LNCAP (cell line): Measurements from ENCODE around the gene ELAC2.

Experiments used
- CTCF ChIP-seq: fragments of 450-650 bp; IDR thresholded peaks from 2 replicates; pipeline ENCODE4 v1.5.1; 2017; ENCODE audit warnings: mild to moderate bottlenecking

Gene ELAC2

GRCh38 chr17:13029340-13029739, 11.5 kb upstream of the ELAC2 start:
- TF ChIP-seq CTCF: no peak

GRCh38 chr17:13027246-13027645, 9.4 kb upstream of the ELAC2 start:
- TF ChIP-seq CTCF: no peak

GRCh38 chr17:13025687-13026086, 7.9 kb upstream of the ELAC2 start:
- no peak for TF ChIP-seq CTCF

DNA sequence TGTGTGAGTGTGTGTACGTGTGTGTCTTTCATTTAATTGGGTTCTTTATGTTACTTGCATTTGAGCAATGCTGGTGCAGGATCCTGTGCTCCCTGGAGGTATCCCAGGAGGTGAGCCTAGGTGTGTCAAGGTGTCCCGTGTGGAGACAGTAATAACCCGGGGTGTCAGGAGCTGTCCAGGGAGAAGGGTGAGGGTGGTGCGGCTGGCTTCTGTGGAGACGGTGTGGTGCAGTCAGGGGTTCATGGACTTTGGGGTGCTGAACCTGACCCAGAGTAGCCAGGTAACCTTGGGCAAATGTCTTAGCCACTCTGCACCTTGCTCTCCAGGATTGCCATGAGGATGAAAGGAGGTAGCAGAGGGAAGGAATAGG, 7.4 kb upstream of the ELAC2 start:
- no peak for TF ChIP-seq CTCF

- TF ChIP-seq CTCF: peak; percentile 100
Measured at GRCh38 chr17:13024526-13025257, 6.9 kb upstream of the ELAC2 start.

GRCh38 chr17:13024016-13024415, 6.2 kb upstream of the ELAC2 start:
- TF ChIP-seq CTCF: no peak

DNA sequence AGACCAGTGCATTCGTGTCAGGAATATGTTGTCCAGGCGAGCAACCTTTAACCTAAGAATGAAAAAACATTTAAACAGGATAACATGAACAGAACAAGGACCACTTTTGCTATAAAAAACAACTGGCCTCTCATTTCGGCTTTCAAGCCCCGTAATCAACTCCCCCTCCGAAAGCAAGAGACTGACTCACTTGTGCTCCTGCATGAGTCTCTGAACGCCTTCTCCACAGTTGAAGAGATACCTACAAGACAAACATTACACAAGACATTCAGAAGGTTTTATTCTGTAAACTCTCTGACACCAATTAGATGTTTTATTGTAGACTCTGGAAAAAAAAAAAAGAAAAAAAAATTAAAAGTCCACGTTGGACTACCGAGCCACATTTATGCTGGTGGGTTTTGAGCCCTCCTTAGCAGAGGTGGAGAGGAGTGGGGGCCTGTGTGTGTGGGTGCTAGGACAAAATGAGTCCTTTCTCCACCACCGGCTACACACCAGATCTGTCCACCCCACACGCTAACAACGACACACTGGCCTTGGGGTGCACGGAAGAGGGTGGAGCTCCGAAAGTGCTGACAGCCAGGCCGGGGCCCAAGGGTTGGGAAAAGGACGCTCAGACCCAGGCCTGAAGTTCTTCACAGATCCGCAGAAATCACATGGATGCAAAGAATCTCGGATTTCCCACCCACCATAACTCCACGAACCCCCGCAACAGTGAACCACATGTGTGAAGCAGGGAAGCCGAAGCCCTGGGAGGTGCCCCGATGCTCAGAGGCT, 759 bp downstream of the ELAC2 start:
- TF ChIP-seq CTCF: no peak
